Central memory CD8-positive, alpha-beta T cell (primary cell): Measurements from ENCODE around the gene TRPV3.
"Not testable (repeated sequence)": the region's sequence is repeated elsewhere in the genome, so short reads cannot be mapped to it uniquely, and the experiment has no call there.

ENCODE experiments used
- ATAC-seq: fragments of 150-1000 bp; cut with Tn5 transposase; replicated peaks from 2 replicates; pipeline ENCODE4 v1.10.0; 2022; ENCODE audit warnings: mild to moderate bottlenecking, moderate FRiP score, moderate number of reproducible peaks; ENCODE audit not compliant: poor library complexity, severe bottlenecking; ENCODE audit errors: extremely low read depth
- DNase-seq, 2 donors: peaks; one replicate each; pipeline ENCODE4 v3.0.0; 2021; ENCODE audit warnings: low spot score in 2 of 2
- H3K27ac Mint-ChIP-seq: one replicate; pipeline ENCODE4 v1.8.0; 2022; ENCODE audit warnings: low read depth, mild to moderate bottlenecking, moderate library complexity, mixed read lengths
- H3K27me3 Mint-ChIP-seq: one replicate; pipeline ENCODE4 v1.8.0; 2022; ENCODE audit warnings: mixed read lengths
- H3K36me3 Mint-ChIP-seq: one replicate; pipeline ENCODE4 v1.8.0; 2022; ENCODE audit warnings: mild to moderate bottlenecking, moderate library complexity, mixed read lengths; ENCODE audit not compliant: insufficient read depth
- H3K4me1 Mint-ChIP-seq: one replicate; pipeline ENCODE4 v1.8.0; 2022; ENCODE audit warnings: mixed read lengths
- H3K4me3 Mint-ChIP-seq: one replicate; pipeline ENCODE4 v1.8.0; 2022; ENCODE audit warnings: mild to moderate bottlenecking, moderate library complexity, mixed read lengths
- H3K9me3 Mint-ChIP-seq: one replicate; pipeline ENCODE4 v1.8.0; 2022; ENCODE audit warnings: mixed read lengths

TRPV3 gene

GRCh38 chr17:3469529-3469928, 88.1 kb downstream of the TRPV3 start:
- H3K9me3 Mint-ChIP-seq, result no peaks in the 10 kb centered on the region
- H3K27ac Mint-ChIP-seq, result no peak overlapping the region
- DNase-seq, result no peak
- no peak for ATAC-seq
- peaks cover 18% of the 10 kb centered on the region for H3K27me3 Mint-ChIP-seq
- no peaks in the 10 kb centered on the region for H3K4me1 Mint-ChIP-seq
- H3K4me3 Mint-ChIP-seq, result no peak overlapping the region
- no peaks in the 10 kb centered on the region for H3K36me3 Mint-ChIP-seq

GRCh38 chr17:3466355-3466754, 91.3 kb downstream of the TRPV3 start:
- not testable (repeated sequence) for H3K36me3 Mint-ChIP-seq, H3K27ac Mint-ChIP-seq, H3K4me3 Mint-ChIP-seq, ATAC-seq, DNase-seq, H3K4me1 Mint-ChIP-seq, H3K9me3 Mint-ChIP-seq
- peaks cover 18% of the 10 kb centered on the region for H3K27me3 Mint-ChIP-seq
